AG09319 (cell line): ENCODE results near the gene EFNA2.
A peak's percentile ranks its signal among the peaks of the same experiment; 100 is the strongest.

Experiments used
- DNase-seq: peaks from one replicate; pipeline ENCODE4 v3.0.0-alpha.2; 2010; ENCODE audit warnings: low read depth; ENCODE audit errors: extremely low read depth
- TF ChIP-seq, protein P1 (sequence below): IDR thresholded peaks from 2 replicates; pipeline ENCODE4 v1.5.1; 2011; ENCODE audit warnings: low read depth, mild to moderate bottlenecking, inconsistent platforms, low read length, moderate library complexity

EFNA2 gene

DNA sequence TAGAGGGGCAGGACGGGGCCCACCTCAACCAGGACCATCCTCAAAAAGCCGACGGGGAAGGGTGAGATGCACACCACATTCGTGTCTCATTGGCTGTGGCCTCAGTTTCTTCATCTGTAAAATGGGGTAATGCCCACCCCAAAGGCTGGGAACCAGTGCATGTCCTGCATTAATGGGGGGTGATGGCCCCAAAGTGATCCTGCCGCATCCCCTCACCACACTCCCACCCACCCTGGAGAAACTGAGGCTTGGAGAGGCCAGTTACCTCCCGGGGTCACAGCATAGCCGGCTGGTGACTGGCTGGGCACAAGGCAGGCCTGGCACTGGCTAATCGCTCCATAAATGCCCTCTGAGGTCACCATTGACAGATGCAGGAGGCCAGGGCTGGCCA is 37.9 kb upstream of the EFNA2 start:
- TF ChIP-seq, protein P1, sequence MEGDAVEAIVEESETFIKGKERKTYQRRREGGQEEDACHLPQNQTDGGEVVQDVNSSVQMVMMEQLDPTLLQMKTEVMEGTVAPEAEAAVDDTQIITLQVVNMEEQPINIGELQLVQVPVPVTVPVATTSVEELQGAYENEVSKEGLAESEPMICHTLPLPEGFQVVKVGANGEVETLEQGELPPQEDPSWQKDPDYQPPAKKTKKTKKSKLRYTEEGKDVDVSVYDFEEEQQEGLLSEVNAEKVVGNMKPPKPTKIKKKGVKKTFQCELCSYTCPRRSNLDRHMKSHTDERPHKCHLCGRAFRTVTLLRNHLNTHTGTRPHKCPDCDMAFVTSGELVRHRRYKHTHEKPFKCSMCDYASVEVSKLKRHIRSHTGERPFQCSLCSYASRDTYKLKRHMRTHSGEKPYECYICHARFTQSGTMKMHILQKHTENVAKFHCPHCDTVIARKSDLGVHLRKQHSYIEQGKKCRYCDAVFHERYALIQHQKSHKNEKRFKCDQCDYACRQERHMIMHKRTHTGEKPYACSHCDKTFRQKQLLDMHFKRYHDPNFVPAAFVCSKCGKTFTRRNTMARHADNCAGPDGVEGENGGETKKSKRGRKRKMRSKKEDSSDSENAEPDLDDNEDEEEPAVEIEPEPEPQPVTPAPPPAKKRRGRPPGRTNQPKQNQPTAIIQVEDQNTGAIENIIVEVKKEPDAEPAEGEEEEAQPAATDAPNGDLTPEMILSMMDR = no peak
- no peak for DNase-seq

DNA sequence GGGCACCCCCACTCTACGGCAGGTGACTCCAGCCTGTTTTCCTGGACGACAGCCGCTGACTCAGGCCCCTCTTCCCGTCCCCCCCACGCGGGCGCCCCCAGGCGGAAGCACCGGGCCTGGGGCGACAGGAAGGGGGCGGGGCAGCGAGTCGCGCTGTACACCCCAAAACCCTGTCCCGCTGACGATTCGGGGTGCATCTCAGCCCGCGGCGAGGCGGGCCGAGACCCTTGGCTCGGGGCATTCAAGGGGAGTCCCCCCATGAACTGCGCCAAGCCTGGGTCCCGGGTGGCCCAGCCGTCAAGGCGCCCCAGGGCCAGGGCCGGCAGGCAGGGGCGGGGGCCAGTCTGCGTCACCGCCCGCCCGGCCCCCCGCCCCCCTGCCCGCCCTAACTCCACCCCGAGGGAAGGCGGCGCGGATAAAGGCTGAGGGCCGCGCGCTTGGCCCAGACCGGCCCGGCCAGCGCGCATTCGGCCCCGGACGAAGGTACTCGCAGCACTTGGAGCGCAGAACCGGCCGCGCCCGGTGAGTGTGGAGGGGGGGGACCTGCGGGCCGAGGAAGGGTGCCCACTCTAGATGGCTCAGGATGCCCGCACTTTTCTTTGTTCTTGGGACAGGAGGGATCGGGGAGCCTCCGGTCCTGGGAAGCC is 37.4 kb upstream of the EFNA2 start, which contains the start of gene MIDN:
TSS of gene MIDN (plus strand) at position 445 of the 647 bp plus-strand sequence. CDS start 1,714 bp downstream, outside the sequence.
- peak; percentile 79 for DNase-seq
- TF ChIP-seq, protein P1 = peak; percentile 32

DNA sequence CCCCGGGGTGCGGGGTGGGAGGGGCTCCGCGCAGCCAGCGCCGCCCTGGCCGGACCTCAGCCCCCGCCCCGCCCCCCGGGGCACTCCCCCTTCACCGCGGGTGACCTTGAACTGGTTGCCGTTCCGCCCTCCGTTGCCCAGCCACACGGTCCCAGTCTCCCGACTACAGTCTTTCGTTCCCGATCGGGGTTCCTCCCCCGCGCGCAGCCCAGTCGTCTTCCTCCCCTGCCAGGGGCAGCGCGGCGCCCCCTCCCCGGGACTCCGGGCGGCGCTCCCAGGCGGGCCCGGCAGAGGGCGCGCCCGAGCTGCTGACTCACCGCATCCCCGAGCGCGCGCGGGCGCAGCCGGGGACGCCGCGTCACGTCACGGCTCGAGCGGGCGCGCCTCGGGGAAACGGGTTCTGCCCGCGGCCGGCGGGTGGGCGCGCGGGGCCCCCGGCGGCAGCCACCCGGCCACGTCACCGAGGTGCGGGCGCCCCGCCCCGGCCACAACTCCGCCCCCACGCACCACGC is 36.8 kb upstream of the EFNA2 start:
- TF ChIP-seq, protein P1 = peak; percentile 21
- no peak for DNase-seq

DNA sequence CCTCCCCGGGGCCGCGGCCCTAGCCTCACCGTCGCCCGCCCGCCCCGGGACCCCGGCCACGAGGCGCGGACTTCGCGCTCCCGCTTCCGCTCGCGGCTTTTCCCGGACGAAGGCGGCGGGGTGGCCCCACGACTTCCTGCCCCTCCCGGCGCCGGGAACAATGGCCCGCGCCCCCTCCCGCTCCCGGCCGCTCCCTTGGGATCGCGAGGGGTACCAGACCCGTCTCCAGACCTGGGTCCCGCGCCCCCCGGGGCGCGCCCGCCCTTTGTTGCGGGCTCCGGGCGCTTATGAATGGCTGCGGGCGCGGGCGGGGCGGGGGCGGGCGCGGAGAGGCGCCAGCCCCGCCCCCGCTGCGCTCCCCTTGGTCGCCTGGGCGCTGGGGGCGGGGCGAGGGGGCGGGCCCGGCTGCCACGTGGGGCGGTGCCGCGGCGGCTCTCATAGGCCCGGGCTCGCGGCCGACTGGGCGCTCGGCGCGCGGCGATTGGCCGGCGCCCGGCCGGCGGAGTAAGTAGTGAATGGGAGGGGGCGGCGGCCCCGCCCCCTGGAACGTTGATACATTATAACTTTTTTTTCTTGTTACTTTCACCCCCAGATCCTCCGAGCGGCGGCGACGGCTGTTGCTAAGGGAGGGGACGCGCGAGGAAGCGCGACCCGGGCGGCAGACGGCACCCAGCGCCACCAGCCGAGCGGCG is 36.2 kb upstream of the EFNA2 start:
- TF ChIP-seq, protein P1 = no peak
- DNase-seq = peak; percentile 95

DNA sequence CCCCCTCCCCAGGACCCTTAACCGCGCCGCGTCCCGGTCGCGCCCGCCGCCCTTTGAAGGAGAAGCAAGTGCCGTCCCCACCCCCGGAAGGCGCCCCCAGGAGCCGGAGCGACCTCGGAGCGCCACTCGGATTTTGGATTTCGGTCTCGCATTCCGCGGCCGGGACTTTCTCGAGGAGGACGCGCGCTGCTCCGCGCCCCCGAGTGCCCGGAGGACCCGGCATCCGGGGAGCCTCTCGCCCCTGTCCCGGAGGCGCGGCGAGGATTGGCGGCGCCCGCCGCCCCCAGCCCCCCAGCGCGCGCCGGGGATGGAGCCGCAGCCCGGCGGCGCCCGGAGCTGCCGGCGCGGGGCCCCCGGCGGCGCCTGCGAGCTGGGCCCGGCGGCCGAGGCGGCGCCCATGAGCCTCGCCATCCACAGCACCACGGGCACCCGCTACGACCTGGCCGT is 35.7 kb upstream of the EFNA2 start:
- no peak for DNase-seq
- TF ChIP-seq, protein P1 = no peak

DNA sequence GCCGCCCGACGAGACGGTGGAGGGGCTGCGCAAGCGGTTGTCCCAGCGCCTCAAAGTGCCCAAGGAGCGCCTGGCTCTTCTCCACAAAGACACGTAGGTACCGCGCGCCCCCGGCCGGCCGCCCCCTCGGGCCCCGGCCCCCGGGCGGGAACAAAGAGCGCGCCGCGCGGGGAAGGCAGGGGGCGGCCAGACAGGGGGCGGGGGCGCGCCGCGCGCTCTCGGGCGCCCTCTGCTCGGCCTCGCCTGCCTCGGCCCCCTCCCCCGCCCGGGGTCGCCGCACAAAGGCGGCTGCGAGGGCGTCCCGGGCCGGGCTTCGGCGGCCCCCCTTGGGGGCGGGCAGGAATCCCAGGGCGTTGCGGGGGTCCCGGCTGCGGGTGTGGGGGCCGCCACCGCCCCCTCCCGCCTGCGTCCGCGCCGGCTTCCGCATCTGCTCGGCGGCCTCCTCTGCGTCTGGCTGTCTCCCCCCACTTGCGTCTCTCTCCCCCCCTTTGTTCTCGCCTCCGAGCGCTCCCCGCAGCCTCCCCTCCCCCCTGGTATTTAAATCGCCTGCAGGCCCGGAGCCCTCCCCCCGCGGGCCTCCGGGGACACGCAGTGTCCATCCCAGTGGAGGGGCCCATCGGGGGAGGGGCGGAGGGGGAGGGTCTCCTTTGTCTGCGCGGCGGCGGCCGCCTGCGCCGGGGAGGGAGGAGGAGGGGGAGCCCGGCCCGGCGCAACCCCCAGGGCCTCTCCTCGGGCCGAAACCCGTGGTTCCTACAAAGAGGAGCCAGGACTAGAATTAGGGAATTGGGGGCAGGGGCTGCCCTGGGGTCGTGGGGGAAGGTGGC is 35.0 kb upstream of the EFNA2 start:
- TF ChIP-seq, protein P1 = no peak

More for the DNA sequence above, 35.0 kb upstream of the EFNA2 start:
- no peak for DNase-seq
